Body of pancreas (tissue), 4 donors: Measurements from ENCODE around the gene IL5RA. TPM values are rescaled to one million over a fixed set of nuclear protein-coding genes. Genes with fewer than 3 reads are reported as not detected.

ENCODE experiments used
- ATAC-seq: fragments of 150-250 bp; one replicate; pipeline ENCODE4 v1.9.1; 2016
- DNase-seq, 4 donors: peaks; one replicate each; pipeline ENCODE4 v3.0.0-alpha.2; 2019
- H3K27ac ChIP-seq, 4 donors: fragments of 200-600 bp; sonication (generic); 1 replicate in 3 of 4; 2 replicates in 1 of 4; pipeline versions ENCODE4 v1.5.1 to v1.6.1; 2016 to 2019; ENCODE audit warnings: mild to moderate bottlenecking in 1 of 4, mixed read lengths in 1 of 4, moderate library complexity in 1 of 4
- H3K27me3 ChIP-seq, 2 donors: fragments of 200-600 bp; sonication (generic); one replicate each; pipeline ENCODE4 v1.6.0; 2016; ENCODE audit warnings: mild to moderate bottlenecking in 1 of 2
- H3K36me3 ChIP-seq, 2 donors: fragments of 200-600 bp; sonication (generic); replicated peaks in 1 of 2; 2 replicates each; pipeline ENCODE4 v1.5.1; 2016; ENCODE audit warnings: low read depth in 2 of 2; ENCODE audit not compliant: insufficient read depth in 1 of 2
- H3K4me1 ChIP-seq: fragments of 200-600 bp; sonication (generic); one replicate; pipeline ENCODE4 v1.6.0; 2016
- H3K4me3 ChIP-seq, 2 donors: fragments of 200-600 bp; sonication (generic); 1 replicate in 1 of 2; 2 replicates in 1 of 2; pipeline ENCODE4 v1.5.1; 2016 to 2019
- H3K9me3 ChIP-seq, 3 donors: fragments of 200-600 bp; sonication (generic); 1 replicate in 2 of 3; 2 replicates in 1 of 3; pipeline ENCODE4 v1.5.1; 2016
- POLR2A ChIP-seq, 3 donors: fragments of 450-650 bp; IDR thresholded peaks; one replicate each; pipeline ENCODE4 v1.6.1; 2016; ENCODE audit warnings: antibody characterized with exemption in 3 of 3, mild to moderate bottlenecking in 2 of 3
- WGBS, 2 donors: methylation state at CpG; one replicate each; pipeline ENCODE4 v1.1.5; 2017; 5-methylcytosine and 5-hydroxymethylcytosine counted together
- intact Hi-C: fragments of 100-400 bp; cut with DNase I; formaldehyde crosslinking; loops from one replicate; pipeline ENCODE4 v1.15.1; 2023
- total RNA-seq, 2 donors: library from RNA; depleted of rRNA; stranded (reverse); fragments of >200 nt; gene quantifications; one replicate each; pipeline ENCODE4 v1.1.0, GENCODE V29; 2016
- TF ChIP-seq, protein P1 (sequence below), 7 experiments: fragments of 450-650 bp in 4 of 7; fragments of 200-600 bp in 3 of 7; sonication (generic) in 3 of 7; IDR thresholded peaks; one replicate each; pipeline ENCODE4 v1.5.1; 2016 to 2019; ENCODE audit warnings: antibody characterized with exemption in 7 of 7

IL5RA gene
- total RNA-seq, 2 donors from 2014 or later = not detected

DNA sequence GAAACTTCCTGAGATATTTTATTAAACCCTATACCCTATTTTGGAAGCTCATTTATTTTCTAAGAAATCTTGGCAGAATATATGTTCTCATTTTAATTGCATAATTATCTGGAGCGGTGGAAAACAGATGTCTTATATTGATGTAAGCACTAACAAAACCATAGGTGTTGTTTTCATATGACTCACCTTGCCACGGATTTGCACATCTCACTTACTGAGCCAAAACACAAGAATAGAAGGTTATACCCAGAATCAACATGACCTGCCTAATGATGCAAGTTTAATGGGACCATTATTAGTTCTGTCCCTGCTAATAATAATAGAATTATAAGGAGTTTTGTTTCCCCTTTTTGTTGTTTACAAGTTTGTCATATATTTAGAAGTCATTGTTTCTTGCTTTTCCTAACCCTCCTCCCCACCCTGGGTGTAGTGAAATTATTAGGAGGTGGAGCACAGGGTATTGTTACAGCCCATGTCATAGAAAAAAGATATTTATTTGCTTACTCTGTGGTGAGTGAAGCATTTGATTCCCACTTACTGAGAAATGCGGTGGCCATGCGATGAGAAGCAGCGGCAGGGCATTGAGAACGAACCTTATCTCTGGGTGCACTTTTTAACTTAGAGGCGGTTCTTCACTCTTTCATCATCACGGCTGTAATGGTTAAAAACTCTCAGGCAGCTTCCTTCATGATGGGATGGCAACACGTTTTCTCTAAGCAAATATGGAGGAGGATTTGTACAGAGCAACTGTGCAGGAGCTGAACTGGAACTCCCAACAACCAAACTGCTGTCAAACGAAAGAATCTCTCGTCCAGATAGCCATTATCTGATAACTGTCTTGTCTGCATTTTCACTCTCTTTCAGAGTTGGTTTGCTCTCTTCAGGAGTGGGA, 521 bp downstream of the IL5RA start:
- Histone ChIP-seq H3K4me1 (no peaks in the 10 kb centered on the region), H3K9me3 (no peaks in the 10 kb centered on the region), H3K4me3 (no peak overlapping the region), H3K27ac (no peak overlapping the region), H3K27me3 (no peaks in the 10 kb centered on the region), H3K36me3 (no peaks in the 10 kb centered on the region)
- TF ChIP-seq POLR2A (IDR thresholded peaks at IDR 0.05) = no peak
- TF ChIP-seq, protein P1, sequence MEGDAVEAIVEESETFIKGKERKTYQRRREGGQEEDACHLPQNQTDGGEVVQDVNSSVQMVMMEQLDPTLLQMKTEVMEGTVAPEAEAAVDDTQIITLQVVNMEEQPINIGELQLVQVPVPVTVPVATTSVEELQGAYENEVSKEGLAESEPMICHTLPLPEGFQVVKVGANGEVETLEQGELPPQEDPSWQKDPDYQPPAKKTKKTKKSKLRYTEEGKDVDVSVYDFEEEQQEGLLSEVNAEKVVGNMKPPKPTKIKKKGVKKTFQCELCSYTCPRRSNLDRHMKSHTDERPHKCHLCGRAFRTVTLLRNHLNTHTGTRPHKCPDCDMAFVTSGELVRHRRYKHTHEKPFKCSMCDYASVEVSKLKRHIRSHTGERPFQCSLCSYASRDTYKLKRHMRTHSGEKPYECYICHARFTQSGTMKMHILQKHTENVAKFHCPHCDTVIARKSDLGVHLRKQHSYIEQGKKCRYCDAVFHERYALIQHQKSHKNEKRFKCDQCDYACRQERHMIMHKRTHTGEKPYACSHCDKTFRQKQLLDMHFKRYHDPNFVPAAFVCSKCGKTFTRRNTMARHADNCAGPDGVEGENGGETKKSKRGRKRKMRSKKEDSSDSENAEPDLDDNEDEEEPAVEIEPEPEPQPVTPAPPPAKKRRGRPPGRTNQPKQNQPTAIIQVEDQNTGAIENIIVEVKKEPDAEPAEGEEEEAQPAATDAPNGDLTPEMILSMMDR (IDR thresholded peaks at IDR 0.05) = no peak
- no peak for DNase-seq
- no peak for ATAC-seq
- 21 to 22% methylated on average over 11 of the region's 11 CpGs for WGBS, 2 donors
- intact Hi-C loops = no loop called here

DNA sequence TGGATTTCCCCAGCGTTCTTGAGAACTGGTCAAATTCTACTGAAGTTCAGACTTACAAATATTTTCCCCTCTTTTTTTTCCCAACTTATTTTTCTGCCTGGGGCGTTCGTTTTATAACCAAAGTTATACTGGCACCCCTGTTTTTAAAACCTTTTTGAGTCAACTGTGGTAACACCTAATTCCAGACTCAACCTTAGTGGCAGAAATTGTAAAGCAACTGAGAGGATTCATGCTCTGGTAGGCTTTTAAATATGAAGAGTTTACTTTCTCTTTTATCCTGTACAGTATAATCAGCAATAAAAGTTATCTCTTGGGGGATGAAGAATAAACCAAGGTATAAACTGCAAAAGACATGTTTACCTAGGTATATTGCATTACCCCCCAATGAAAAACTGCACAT, 2.3 kb downstream of the IL5RA start:
- Histone ChIP-seq H3K9me3 (no peaks in the 10 kb centered on the region), H3K27ac (no peak overlapping the region), H3K36me3 (no peaks in the 10 kb centered on the region), H3K27me3 (no peaks in the 10 kb centered on the region), H3K4me3 (no peak overlapping the region), H3K4me1 (no peaks in the 10 kb centered on the region)
- ATAC-seq (no peak), DNase-seq (no peak)
- intact Hi-C loops = no loop called here
- TF ChIP-seq, protein P1 (IDR thresholded peaks at IDR 0.05) = no peak
- no peak for TF ChIP-seq POLR2A (IDR thresholded peaks at IDR 0.05)
- WGBS, 2 donors = 58 to 62% methylated on average over 3 of the region's 3 CpGs

DNA sequence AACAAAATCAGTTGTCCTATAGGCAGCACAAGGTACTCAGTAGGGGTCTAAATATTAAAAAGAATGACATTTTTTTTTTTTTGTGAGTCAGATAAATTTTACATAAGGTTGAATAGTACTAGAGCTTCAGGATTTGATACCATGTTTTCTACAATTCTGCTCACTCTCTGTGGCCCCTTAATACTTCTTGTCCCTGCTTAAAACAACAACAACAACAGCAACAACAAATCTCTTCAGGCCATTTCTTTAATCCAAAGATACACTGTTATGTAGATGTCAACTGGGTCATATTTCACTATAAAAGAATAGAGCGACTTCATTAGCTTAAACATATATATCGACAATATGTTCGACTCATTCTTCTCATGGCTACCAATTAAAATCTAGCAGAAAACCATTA, 3.0 kb downstream of the IL5RA start:
- intact Hi-C loops = no loop called here
- ATAC-seq (no peak), DNase-seq (no peak)
- TF ChIP-seq POLR2A (IDR thresholded peaks at IDR 0.05) = no peak
- TF ChIP-seq, protein P1 (IDR thresholded peaks at IDR 0.05) = no peak
- 85 to 96% methylated on average over 3 of the region's 3 CpGs for WGBS, 2 donors
- H3K36me3 ChIP-seq = no peaks in the 10 kb centered on the region
- no peak overlapping the region for H3K27ac ChIP-seq
- H3K4me3 ChIP-seq = no peak overlapping the region
- no peaks in the 10 kb centered on the region for H3K27me3 ChIP-seq
- H3K9me3 ChIP-seq = no peaks in the 10 kb centered on the region
- no peaks in the 10 kb centered on the region for H3K4me1 ChIP-seq

DNA sequence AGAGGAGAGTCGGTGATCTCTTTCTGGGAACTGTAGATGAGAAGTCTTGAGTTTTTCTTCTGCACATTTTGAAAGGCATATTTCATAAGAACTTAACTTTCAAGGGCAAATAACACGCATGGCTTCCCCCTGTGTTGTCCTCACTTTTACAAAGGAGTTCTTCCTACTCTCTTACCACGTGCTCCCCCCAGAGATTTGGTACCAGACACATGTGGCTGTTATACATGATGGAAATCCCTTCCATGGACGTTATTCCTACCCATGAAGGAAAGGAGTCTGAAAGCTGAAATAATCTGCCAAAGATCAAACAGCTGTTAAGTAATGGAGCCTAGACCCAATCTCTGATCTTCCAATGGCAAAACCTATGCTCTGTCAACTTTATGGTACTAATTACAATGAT, 4.4 kb downstream of the IL5RA start:
- TF ChIP-seq, protein P1 (IDR thresholded peaks at IDR 0.05) = no peak
- TF ChIP-seq POLR2A (IDR thresholded peaks at IDR 0.05) = no peak
- no peak overlapping the region for H3K27ac ChIP-seq
- no peaks in the 10 kb centered on the region for H3K4me1 ChIP-seq
- no peak for ATAC-seq
- DNase-seq = no peak
- intact Hi-C loops = no loop called here
- H3K4me3 ChIP-seq = no peak overlapping the region
- 53 to 63% methylated on average over 4 of the region's 4 CpGs for WGBS, 2 donors
- H3K9me3 ChIP-seq = no peaks in the 10 kb centered on the region
- no peaks in the 10 kb centered on the region for H3K27me3 ChIP-seq
- H3K36me3 ChIP-seq = no peaks in the 10 kb centered on the region

DNA sequence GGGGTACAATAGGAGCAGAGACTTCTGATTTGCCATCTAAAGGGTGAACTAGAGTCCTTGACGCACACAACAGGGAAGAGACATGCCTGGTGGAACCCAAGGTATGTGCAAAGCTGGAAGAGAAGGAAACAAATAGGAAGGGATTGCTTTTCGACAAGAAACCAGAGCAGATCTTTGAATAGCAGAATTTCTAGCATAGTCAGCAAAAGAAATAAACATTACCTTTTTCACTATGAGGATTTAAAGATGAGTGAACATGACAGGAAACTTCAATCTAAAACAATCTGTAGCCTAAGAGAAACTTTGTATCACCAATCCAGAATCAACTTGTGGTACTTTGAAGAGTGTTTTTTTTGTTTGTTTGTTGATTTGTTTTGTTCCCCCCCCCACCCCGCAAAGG, 4.9 kb downstream of the IL5RA start:
- no peak for DNase-seq
- H3K36me3 ChIP-seq = no peaks in the 10 kb centered on the region

More for the DNA sequence above, 4.9 kb downstream of the IL5RA start:
- Histone ChIP-seq H3K9me3 (no peaks in the 10 kb centered on the region), H3K27me3 (no peaks in the 10 kb centered on the region), H3K4me1 (no peaks in the 10 kb centered on the region), H3K4me3 (no peak overlapping the region), H3K27ac (no peak overlapping the region)
- TF ChIP-seq, protein P1 (IDR thresholded peaks at IDR 0.05) = no peak
- TF ChIP-seq POLR2A (IDR thresholded peaks at IDR 0.05) = no peak
- intact Hi-C loops = no loop called here
- WGBS, 2 donors = 75 to 79% methylated on average over 3 of the region's 3 CpGs
- no peak for ATAC-seq
